Measurements from ENCODE around the gene PRSS50. TPM values are rescaled to one million over a fixed set of nuclear protein-coding genes. Genes with fewer than 3 reads are reported as not detected.

The PRSS50 gene
- total and polyA plus RNA-seq, 10 donors: 0.14 to 0.34 TPM; not detected in 8

DNA sequence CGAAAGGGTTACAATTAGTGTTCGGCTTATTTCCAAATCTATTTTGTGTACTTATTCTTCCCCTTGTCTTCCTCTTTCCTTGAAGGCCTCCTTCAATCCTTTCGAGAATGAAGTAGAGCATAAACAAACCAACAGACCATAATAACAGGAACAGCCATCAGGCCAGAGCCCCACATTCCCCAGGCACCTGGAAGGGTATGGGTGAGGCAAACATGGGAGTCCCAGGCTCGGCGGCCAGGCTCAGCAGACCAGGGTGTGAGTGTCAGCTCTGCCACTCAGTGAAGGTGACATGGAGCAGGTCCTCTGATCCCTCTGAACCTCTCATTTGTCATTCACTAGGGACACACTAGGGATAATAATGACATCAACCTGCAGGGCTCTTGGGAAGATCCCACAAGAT is 38.0 kb downstream of the PRSS50 start:
- 87 to 96% (median 91%) methylated on average over 5 of the region's 5 CpGs for WGBS, 5 donors
- intact Hi-C loops (cut with DNase I; ENCODE audit: low total_unique reads): no loop called here
- Histone ChIP-seq H3K27ac (no peak overlapping the region), H3K4me1 (peaks cover 0 to 15% (median 0%) of the 10 kb centered on the region in 6 donors), H3K27me3 (replicated peaks in 1 of 7) (no peaks in the 10 kb centered on the region), H3K36me3 (peaks cover 0 to 59% (median 0%) of the 10 kb centered on the region in 6 donors), H3K9me3 (no peaks in the 10 kb centered on the region), H3K4me3 (no peak overlapping the region)
- no peak for DNase-seq
- no peak for TF ChIP-seq POLR2AphosphoS5 (IDR thresholded peaks at IDR 0.05)
- TF ChIP-seq POLR2A (IDR thresholded peaks at IDR 0.05): no peak
- TF ChIP-seq, protein P1, sequence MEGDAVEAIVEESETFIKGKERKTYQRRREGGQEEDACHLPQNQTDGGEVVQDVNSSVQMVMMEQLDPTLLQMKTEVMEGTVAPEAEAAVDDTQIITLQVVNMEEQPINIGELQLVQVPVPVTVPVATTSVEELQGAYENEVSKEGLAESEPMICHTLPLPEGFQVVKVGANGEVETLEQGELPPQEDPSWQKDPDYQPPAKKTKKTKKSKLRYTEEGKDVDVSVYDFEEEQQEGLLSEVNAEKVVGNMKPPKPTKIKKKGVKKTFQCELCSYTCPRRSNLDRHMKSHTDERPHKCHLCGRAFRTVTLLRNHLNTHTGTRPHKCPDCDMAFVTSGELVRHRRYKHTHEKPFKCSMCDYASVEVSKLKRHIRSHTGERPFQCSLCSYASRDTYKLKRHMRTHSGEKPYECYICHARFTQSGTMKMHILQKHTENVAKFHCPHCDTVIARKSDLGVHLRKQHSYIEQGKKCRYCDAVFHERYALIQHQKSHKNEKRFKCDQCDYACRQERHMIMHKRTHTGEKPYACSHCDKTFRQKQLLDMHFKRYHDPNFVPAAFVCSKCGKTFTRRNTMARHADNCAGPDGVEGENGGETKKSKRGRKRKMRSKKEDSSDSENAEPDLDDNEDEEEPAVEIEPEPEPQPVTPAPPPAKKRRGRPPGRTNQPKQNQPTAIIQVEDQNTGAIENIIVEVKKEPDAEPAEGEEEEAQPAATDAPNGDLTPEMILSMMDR (IDR thresholded peaks at IDR 0.05 in 8 of 11, conservative IDR thresholded peaks at IDR 0.05 in 3 of 11): no peak

DNA sequence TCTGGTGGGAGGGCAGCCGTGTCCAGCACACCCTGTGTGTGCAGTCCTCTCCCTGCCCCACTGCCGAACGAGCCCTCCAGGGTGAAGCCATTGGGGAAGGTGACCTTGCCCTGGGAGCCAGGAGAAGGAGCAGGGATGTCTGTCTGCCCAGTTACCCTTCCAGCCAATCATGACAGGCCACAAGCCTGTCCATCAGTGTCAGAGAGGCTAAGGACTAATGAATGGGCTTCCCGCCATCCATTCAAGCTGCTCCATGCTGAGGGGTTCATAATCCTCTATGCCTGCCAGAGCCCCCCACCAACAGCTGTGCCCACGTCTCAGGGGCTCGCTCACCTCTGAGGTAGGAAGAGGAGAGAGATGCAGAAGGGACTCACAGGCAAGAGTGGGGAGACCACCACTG is 39.4 kb downstream of the PRSS50 start:
- Histone ChIP-seq H3K27ac (peak overlapping the region in 4 of 8 donors; percentile 39 to 61 (median 44)), H3K27me3 (replicated peaks in 1 of 7) (no peaks in the 10 kb centered on the region), H3K9me3 (no peaks in the 10 kb centered on the region), H3K4me1 (peaks cover 0 to 15% (median 0%) of the 10 kb centered on the region in 6 donors), H3K36me3 (peaks cover 0 to 59% (median 5%) of the 10 kb centered on the region in 6 donors), H3K4me3 (no peak overlapping the region)
- intact Hi-C loops (cut with DNase I; ENCODE audit: low total_unique reads): no loop called here
- TF ChIP-seq POLR2A (IDR thresholded peaks at IDR 0.05) (no peak), POLR2AphosphoS5 (IDR thresholded peaks at IDR 0.05) (no peak)
- TF ChIP-seq, protein P1 (IDR thresholded peaks at IDR 0.05 in 8 of 11, conservative IDR thresholded peaks at IDR 0.05 in 3 of 11): no peak
- DNase-seq: no peak
- 83 to 95% (median 91%) methylated on average over 3 to 6 of the region's 6 CpGs for WGBS, 5 donors

DNA sequence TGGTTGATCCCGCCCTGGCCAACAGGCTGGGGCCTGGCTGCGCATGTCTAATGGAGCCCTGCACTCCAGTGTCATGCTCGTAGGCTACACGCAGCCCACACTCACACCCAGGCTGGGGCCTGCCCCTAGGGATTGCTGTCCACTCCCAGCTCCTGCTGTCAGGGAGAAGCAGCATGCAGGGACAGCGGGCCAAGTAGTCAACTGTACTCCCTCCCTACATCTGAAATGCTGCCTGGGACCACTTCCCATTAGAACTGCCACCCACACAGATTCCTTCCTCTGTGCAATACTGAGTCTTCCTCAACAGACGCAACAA is 40.3 kb downstream of the PRSS50 start:
- peak; percentile 18 to 66 (median 61) for TF ChIP-seq POLR2AphosphoS5 (IDR thresholded peaks at IDR 0.05)
- no peak for TF ChIP-seq POLR2A (IDR thresholded peaks at IDR 0.05)
- TF ChIP-seq, protein P1 (IDR thresholded peaks at IDR 0.05 in 8 of 11, conservative IDR thresholded peaks at IDR 0.05 in 3 of 11): no peak
- intact Hi-C loops (cut with DNase I; ENCODE audit: low total_unique reads): no loop called here
- H3K27ac ChIP-seq: peak overlapping the region in 5 of 8 donors; percentile 61 to 71 (median 62)

DNA sequence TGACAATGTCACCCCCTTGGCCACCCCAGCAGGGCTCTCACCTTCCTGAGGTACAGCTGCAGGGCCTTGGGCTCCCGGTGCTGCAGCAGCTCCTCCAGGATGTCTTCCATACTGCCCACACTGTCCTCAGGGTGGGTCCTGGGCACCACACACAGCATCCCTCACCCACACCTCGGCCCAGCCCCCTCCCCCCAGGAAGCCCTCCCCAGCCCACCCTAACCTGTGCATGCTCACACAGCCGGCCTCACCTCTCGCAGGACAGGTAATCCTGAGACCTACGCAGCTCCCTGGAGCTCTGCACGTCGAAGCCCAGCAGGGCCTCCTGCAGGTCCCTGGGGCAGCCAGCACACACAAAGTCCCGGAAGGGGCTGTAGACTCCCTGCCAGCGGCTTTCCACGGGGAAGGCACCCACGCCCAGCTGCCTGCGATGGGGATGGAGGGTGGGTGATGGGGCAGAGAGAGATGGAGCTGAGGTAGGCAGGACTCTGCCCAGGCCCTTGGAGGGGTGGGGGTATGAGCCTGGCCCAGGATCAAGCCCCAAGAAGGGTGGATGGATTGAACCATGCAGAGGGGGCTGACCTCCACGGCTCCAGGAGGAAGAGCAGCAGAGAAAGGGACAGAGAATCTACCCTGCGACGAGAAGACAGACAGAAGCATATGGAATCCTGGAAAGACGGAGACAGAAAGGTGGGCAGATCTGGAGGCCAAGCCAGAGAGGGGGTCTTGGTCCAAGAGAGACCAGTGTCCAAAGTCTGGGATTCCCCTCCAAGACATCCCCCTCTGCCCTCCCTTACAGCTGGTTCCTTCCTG is 40.9 kb downstream of the PRSS50 start:
- H3K4me1 ChIP-seq: peaks cover 0 to 15% (median 0%) of the 10 kb centered on the region in 6 donors
- peak overlapping the region in 5 of 8 donors; percentile 11 to 46 (median 17) for H3K4me3 ChIP-seq
- H3K27me3 ChIP-seq (replicated peaks in 1 of 7): no peaks in the 10 kb centered on the region
- H3K36me3 ChIP-seq: peaks cover 0 to 55% (median 8%) of the 10 kb centered on the region in 6 donors
- intact Hi-C loops (cut with DNase I; ENCODE audit: low total_unique reads): no loop called here
- H3K9me3 ChIP-seq: no peaks in the 10 kb centered on the region
- peak overlapping the region in 6 of 8 donors; percentile 61 to 71 (median 64) for H3K27ac ChIP-seq
- DNase-seq: peak; percentile 68
- 65 to 81% (median 78%) methylated on average over 12 to 16 of the region's 16 CpGs for WGBS, 5 donors
- TF ChIP-seq POLR2AphosphoS5 (IDR thresholded peaks at IDR 0.05) (no peak), POLR2A (IDR thresholded peaks at IDR 0.05) (no peak)
- TF ChIP-seq, protein P1 (IDR thresholded peaks at IDR 0.05 in 8 of 11, conservative IDR thresholded peaks at IDR 0.05 in 3 of 11): no peak

More for the DNA sequence above, 40.3 kb downstream of the PRSS50 start:
- peak overlapping the region in 2 of 8 donors; percentile 25 to 46 for H3K4me3 ChIP-seq
- WGBS, 5 donors: 43 to 76% (median 50%) methylated on average over 5 to 6 of the region's 6 CpGs
- peaks cover 0 to 57% (median 8%) of the 10 kb centered on the region in 6 donors for H3K36me3 ChIP-seq
- no peak for DNase-seq
- no peaks in the 10 kb centered on the region for H3K27me3 ChIP-seq (replicated peaks in 1 of 7)
- no peaks in the 10 kb centered on the region for H3K9me3 ChIP-seq
- peaks cover 0 to 15% (median 0%) of the 10 kb centered on the region in 6 donors for H3K4me1 ChIP-seq
